Panc1 (cell line): Measurements from ENCODE around the gene GPRC5A. TPM values are rescaled to one million over a fixed set of nuclear protein-coding genes. Genes with fewer than 3 reads are reported as not detected.
A peak's percentile ranks its signal among the peaks of the same experiment; 100 is the strongest.

Source experiments
- ATAC-seq: fragments of 200-7000 bp; cut with Tn5 transposase; 2 replicates; pipeline ENCODE4 v1.9.1; 2020; ENCODE audit warnings: mild to moderate bottlenecking, moderate library complexity
- BruUV-seq: library from RNA; stranded (reverse); fragments of 400-500 nt; replicated peaks from 2 replicates; lab custom pipeline; 2021; lab: Mats Ljungman, UMichigan
- CTCF ChIA-PET: fragments of 300-600 bp; sonication (Branson Sonifier 250); formaldehyde crosslinking; loops from one replicate; lab custom pipeline; 2022; ENCODE audit warnings: antibody characterized with exemption; lab: Charles Lee
- POLR2A ChIA-PET: fragments of 300-600 bp; sonication (Branson Sonifier 250); formaldehyde crosslinking; loops from one replicate; lab custom pipeline; 2022; ENCODE audit warnings: antibody characterized with exemption; lab: Charles Lee
- DNase-seq: peaks from one replicate; pipeline ENCODE4 v3.0.0-alpha.2; 2010; ENCODE audit warnings: low read depth, low spot score
- H3K27ac ChIP-seq: 2 replicates; pipeline ENCODE4 v1.5.1; 2011; ENCODE audit warnings: mild to moderate bottlenecking, low read length, inconsistent platforms
- H3K27me3 ChIP-seq: fragments of 200-500 bp; sonication (Bioruptor generic); 2 replicates; pipeline ENCODE4 v1.6.0; 2014; ENCODE audit warnings: low read length, inconsistent platforms; ENCODE audit not compliant: control insufficient read depth, insufficient read depth
- H3K36me3 ChIP-seq: fragments of 200-500 bp; sonication (Bioruptor generic); 2 replicates; pipeline ENCODE4 v1.5.1; 2014; ENCODE audit warnings: inconsistent platforms, mild to moderate bottlenecking, low read length, moderate library complexity; ENCODE audit not compliant: control insufficient read depth, insufficient read depth
- H3K4me1 ChIP-seq: 2 replicates; pipeline ENCODE4 v1.5.1; 2011; ENCODE audit warnings: inconsistent platforms, mild to moderate bottlenecking, low read length, moderate library complexity; ENCODE audit not compliant: control insufficient read depth, insufficient read depth
- H3K4me3 ChIP-seq, 2 experiments: 2 replicates each; pipeline ENCODE4 v1.5.1; 2011 to 2012; ENCODE audit warnings: low read depth in 2 of 2, low read length in 2 of 2, mild to moderate bottlenecking in 2 of 2, inconsistent platforms in 1 of 2, moderate library complexity in 1 of 2
- H3K9me3 ChIP-seq: fragments of 200-500 bp; sonication (Bioruptor generic); 2 replicates; pipeline ENCODE4 v1.5.1; 2014; ENCODE audit warnings: low read depth, mild to moderate bottlenecking, inconsistent platforms, low read length, moderate library complexity; ENCODE audit not compliant: control insufficient read depth, insufficient read depth
- POLR2AphosphoS5 ChIP-seq: IDR thresholded peaks from 2 replicates; pipeline ENCODE4 v1.6.1; 2012; ENCODE audit warnings: mild to moderate bottlenecking, low read depth, low read length, moderate library complexity
- SIN3A ChIP-seq: IDR thresholded peaks from 2 replicates; pipeline ENCODE4 v1.6.1; 2012; ENCODE audit warnings: low read depth, mild to moderate bottlenecking, low read length, moderate library complexity, borderline replicate concordance; ENCODE audit not compliant: insufficient read depth
- TCF7L2 ChIP-seq: IDR thresholded peaks from 2 replicates; pipeline ENCODE4 v1.6.1; 2011; ENCODE audit warnings: mild to moderate bottlenecking, low read depth, low read length, inconsistent platforms
- in situ Hi-C: cut with HindIII; loops from 2 replicates; pipeline ENCODE4 v1.10.0; 2016; ENCODE audit warnings: low sequenced_read_pairs, low pct_unique_long_range_greater_than_20kb
- intact Hi-C: fragments of 100-400 bp; cut with micrococcal nuclease; formaldehyde crosslinking; loops from one replicate; pipeline ENCODE4 v1.10.0; 2022; ENCODE audit not compliant: unreplicated experiment
- total RNA-seq: library from RNA; stranded (reverse); gene quantifications from one replicate; pipeline ENCODE4 v1.2.1, GENCODE V29; 2021; ENCODE audit not compliant: unreplicated experiment
- TF ChIP-seq, protein P1 (sequence below): fragments of 450-650 bp; IDR thresholded peaks from 2 replicates; pipeline ENCODE4 v1.5.1; 2017; ENCODE audit warnings: mild to moderate bottlenecking
- TF ChIP-seq, protein P2 (sequence below), 2 experiments: IDR thresholded peaks; 2 replicates each; pipeline ENCODE4 v1.6.1; 2011 to 2012; ENCODE audit warnings: low read depth in 2 of 2, control low read depth in 1 of 2, low read length in 1 of 2, mild to moderate bottlenecking in 1 of 2, moderate library complexity in 1 of 2; ENCODE audit not compliant: insufficient read depth in 1 of 2

The GPRC5A gene
- total RNA-seq, 1 experiment from 2014 or later = 648 TPM

DNA sequence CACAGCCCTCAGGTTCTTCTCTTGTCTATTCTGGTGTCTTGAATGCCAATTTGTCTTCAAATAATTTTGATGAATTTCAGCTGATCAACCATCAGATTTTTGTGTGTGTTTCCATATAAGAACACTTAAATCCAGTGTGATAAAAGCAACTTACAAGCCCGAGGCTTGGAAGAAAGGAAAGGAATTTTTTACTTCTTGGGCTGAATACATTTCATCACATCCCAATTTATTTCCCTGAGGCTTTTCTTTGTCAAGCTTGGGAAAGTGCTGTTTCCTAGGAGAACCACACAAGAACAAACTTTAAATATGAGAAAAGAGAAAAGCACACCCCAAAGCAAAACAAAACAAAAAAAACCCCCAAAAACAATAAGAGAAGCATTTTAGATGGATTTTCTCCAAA lies 34.0 kb downstream of the GPRC5A start:
- Histone ChIP-seq H3K4me3 (no peak overlapping the region), H3K9me3 (no peaks in the 10 kb centered on the region), H3K4me1 (peaks cover 32% of the 10 kb centered on the region), H3K27ac (peak overlapping the region; percentile 93), H3K27me3 (no peaks in the 10 kb centered on the region), H3K36me3 (no peaks in the 10 kb centered on the region)
- no peak for DNase-seq
- ChIA-PET POLR2A (no interaction called here), CTCF (no interaction called here)
- in situ Hi-C loops (no loop called here), intact Hi-C loops (no loop called here)
- TF ChIP-seq POLR2AphosphoS5 = no peak
- TF ChIP-seq, protein P1, sequence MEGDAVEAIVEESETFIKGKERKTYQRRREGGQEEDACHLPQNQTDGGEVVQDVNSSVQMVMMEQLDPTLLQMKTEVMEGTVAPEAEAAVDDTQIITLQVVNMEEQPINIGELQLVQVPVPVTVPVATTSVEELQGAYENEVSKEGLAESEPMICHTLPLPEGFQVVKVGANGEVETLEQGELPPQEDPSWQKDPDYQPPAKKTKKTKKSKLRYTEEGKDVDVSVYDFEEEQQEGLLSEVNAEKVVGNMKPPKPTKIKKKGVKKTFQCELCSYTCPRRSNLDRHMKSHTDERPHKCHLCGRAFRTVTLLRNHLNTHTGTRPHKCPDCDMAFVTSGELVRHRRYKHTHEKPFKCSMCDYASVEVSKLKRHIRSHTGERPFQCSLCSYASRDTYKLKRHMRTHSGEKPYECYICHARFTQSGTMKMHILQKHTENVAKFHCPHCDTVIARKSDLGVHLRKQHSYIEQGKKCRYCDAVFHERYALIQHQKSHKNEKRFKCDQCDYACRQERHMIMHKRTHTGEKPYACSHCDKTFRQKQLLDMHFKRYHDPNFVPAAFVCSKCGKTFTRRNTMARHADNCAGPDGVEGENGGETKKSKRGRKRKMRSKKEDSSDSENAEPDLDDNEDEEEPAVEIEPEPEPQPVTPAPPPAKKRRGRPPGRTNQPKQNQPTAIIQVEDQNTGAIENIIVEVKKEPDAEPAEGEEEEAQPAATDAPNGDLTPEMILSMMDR = no peak
- ATAC-seq = no peak
- BruUV-seq = no TSS peak

DNA sequence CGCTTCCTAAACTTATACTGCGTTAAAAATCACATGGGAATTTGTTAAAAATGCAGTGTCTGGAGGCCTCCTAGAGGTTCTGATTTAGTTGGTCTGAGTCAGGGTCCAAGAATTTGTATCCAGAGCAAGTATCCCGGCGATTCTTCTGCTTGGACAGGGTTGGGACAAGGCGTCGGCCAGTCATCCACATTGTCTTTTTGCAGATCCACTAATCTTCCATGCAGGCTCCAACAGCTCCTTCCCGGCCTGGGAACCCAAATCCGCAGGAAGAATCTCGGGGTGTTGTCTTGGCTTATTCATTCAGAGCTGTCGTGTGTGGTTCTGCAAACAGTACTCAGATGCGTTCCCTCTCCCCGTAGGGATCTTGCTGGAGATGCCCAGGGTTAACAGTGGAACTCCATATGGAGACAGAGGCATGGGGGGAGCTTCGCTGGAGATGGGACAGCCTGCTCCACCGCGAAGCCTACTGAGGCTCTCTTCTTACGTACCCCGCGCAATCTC lies 35.3 kb downstream of the GPRC5A start:
- Histone ChIP-seq H3K27ac (peak overlapping the region; percentile 93), H3K4me1 (peaks cover 26% of the 10 kb centered on the region), H3K27me3 (no peaks in the 10 kb centered on the region), H3K9me3 (no peaks in the 10 kb centered on the region), H3K36me3 (no peaks in the 10 kb centered on the region), H3K4me3 (peak overlapping the region; percentile 46 to 70)
- TF ChIP-seq SIN3A = no peak
- TF ChIP-seq POLR2AphosphoS5 = no peak
- TF ChIP-seq, protein P1 = no peak
- TF ChIP-seq, protein P2, sequence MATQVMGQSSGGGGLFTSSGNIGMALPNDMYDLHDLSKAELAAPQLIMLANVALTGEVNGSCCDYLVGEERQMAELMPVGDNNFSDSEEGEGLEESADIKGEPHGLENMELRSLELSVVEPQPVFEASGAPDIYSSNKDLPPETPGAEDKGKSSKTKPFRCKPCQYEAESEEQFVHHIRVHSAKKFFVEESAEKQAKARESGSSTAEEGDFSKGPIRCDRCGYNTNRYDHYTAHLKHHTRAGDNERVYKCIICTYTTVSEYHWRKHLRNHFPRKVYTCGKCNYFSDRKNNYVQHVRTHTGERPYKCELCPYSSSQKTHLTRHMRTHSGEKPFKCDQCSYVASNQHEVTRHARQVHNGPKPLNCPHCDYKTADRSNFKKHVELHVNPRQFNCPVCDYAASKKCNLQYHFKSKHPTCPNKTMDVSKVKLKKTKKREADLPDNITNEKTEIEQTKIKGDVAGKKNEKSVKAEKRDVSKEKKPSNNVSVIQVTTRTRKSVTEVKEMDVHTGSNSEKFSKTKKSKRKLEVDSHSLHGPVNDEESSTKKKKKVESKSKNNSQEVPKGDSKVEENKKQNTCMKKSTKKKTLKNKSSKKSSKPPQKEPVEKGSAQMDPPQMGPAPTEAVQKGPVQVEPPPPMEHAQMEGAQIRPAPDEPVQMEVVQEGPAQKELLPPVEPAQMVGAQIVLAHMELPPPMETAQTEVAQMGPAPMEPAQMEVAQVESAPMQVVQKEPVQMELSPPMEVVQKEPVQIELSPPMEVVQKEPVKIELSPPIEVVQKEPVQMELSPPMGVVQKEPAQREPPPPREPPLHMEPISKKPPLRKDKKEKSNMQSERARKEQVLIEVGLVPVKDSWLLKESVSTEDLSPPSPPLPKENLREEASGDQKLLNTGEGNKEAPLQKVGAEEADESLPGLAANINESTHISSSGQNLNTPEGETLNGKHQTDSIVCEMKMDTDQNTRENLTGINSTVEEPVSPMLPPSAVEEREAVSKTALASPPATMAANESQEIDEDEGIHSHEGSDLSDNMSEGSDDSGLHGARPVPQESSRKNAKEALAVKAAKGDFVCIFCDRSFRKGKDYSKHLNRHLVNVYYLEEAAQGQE (IDR thresholded peaks at IDR 0.05; ENCODE audit: insufficient read depth in 1 of 2, low read depth in 2 of 2, low read length in 1 of 2) = no peak
- no peak for TF ChIP-seq TCF7L2
- CTCF ChIA-PET = no interaction called here
- intact Hi-C loops = no loop called here
- POLR2A ChIA-PET = interaction anchor here (0.6 kb wide), 1 partner anchor 147 kb away, joined by 6 read pairs; no protein-coding TSS in a partner anchor
- in situ Hi-C loops = no loop called here
- BruUV-seq = no TSS peak
- DNase-seq (no peak), ATAC-seq (peak; percentile 50)
